ENCODE measurements around the gene OR2M7.
"Not testable (repeated sequence)": the region's sequence is repeated elsewhere in the genome, so short reads cannot be mapped to it uniquely, and the experiment has no call there.

OR2M7 gene

GRCh38 chr1:248324468-248324867 is at the start of gene OR2M7:
Gene OR2M7 (minus strand): TSS chr1:248324568. CDS start chr1:248324568, 0 bp downstream.
- no peak within 1 kb of the TSS for H3K4me2 ChIP-seq
- TF ChIP-seq Cebpa-rat (IDR thresholded peaks at IDR 0.05): no peak
- no peaks in the 10 kb centered on the region for H3K27me3 ChIP-seq
- no peaks in the 10 kb centered on the region for H3K4me1 ChIP-seq
- no peaks in the 10 kb centered on the region for H3K36me3 ChIP-seq
- no peaks in the 10 kb centered on the region for H3K9me3 ChIP-seq (replicated peaks in 1 of 11)
- H3K27ac ChIP-seq: no peak within 1 kb of the TSS
- H3K4me3 ChIP-seq: no peak within 1 kb of the TSS
- H4K20me1 ChIP-seq: no peaks in the 10 kb centered on the region
- H3K9ac ChIP-seq: no peak within 1 kb of the TSS

GRCh38 chr1:248373761-248374160 is 49.4 kb upstream of the OR2M7 start:
- Histone ChIP-seq H3K36me3 (no peaks in the 10 kb centered on the region), H3K27me3 (no peaks in the 10 kb centered on the region), H4K20me1 (no peaks in the 10 kb centered on the region), H3K4me1 (peaks cover 5 to 23% (median 17%) of the 10 kb centered on the region in 10 experiments; a peak in 15 of 20 replicates), H3K9me3 (replicated peaks in 1 of 11) (no peaks in the 10 kb centered on the region; a peak in 1 of 22 replicates), H3K4me2 (no peak overlapping the region), H3K27ac (no peak overlapping the region), H3K9ac (no peak overlapping the region), H3K4me3 (no peak overlapping the region)
- no peak for TF ChIP-seq Cebpa-rat (IDR thresholded peaks at IDR 0.05)

- no peak overlapping the region for H3K27ac ChIP-seq
- no peak overlapping the region for H3K9ac ChIP-seq
- H3K4me3 ChIP-seq: no peak overlapping the region
- H3K36me3 ChIP-seq: no peaks in the 10 kb centered on the region
- H4K20me1 ChIP-seq: no peaks in the 10 kb centered on the region
- H3K4me2 ChIP-seq: peak overlapping the region in 7 of 11 experiments; percentile 3 to 39 (median 13); a peak in 7 of 22 replicates
- peaks cover 5 to 21% (median 16%) of the 10 kb centered on the region in 10 experiments; a peak in 15 of 20 replicates for H3K4me1 ChIP-seq
- H3K27me3 ChIP-seq: no peaks in the 10 kb centered on the region
- no peaks in the 10 kb centered on the region; a peak in 1 of 22 replicates for H3K9me3 ChIP-seq (replicated peaks in 1 of 11)
- no peak for TF ChIP-seq Cebpa-rat (IDR thresholded peaks at IDR 0.05)
Observed at GRCh38 chr1:248372394-248372793, 48.0 kb upstream of the OR2M7 start.

GRCh38 chr1:248366609-248367008 is 42.2 kb upstream of the OR2M7 start:
- H3K4me3 ChIP-seq: no peak overlapping the region
- H3K36me3 ChIP-seq: no peaks in the 10 kb centered on the region
- no peak overlapping the region for H3K27ac ChIP-seq
- H3K27me3 ChIP-seq: no peaks in the 10 kb centered on the region
- no peak overlapping the region for H3K4me2 ChIP-seq
- H4K20me1 ChIP-seq: no peaks in the 10 kb centered on the region
- no peak for TF ChIP-seq Cebpa-rat (IDR thresholded peaks at IDR 0.05)
- H3K9ac ChIP-seq: no peak overlapping the region
- peaks cover 1 to 6% (median 4%) of the 10 kb centered on the region in 10 experiments; a peak in 16 of 20 replicates for H3K4me1 ChIP-seq
- H3K9me3 ChIP-seq (replicated peaks in 1 of 11): peaks cover 4 to 15% (median 11%) of the 10 kb centered on the region in 11 experiments; a peak in 20 of 22 replicates

GRCh38 chr1:248361121-248361715 is 36.9 kb upstream of the OR2M7 start, which contains the start of gene OR2T4:
Gene OR2T4 (plus strand): TSS chr1:248361665. CDS start chr1:248361665, 0 bp downstream.
- no peak for TF ChIP-seq Cebpa-rat (IDR thresholded peaks at IDR 0.05)
- H3K4me3 ChIP-seq: no peak within 1 kb of the TSS
- peak within 1 kb of the TSS in 3 of 11 experiments; percentile 2 to 45 (median 36); a peak in 6 of 22 replicates for H3K9ac ChIP-seq
- peaks cover 19 to 59% (median 46%) of the 10 kb centered on the region in 10 experiments for H3K4me1 ChIP-seq
- peak within 1 kb of the TSS in 8 of 11 experiments; percentile 34 to 72 (median 57); a peak in 14 of 22 replicates for H3K27ac ChIP-seq
- peak within 1 kb of the TSS; percentile 42 to 71 (median 59) for H3K4me2 ChIP-seq
- no peaks in the 10 kb centered on the region for H4K20me1 ChIP-seq
- H3K36me3 ChIP-seq: no peaks in the 10 kb centered on the region
- no peaks in the 10 kb centered on the region for H3K27me3 ChIP-seq
- H3K9me3 ChIP-seq (replicated peaks in 1 of 11): peaks cover 4 to 15% (median 11%) of the 10 kb centered on the region in 11 experiments; a peak in 20 of 22 replicates

- Histone ChIP-seq H3K36me3 (no peaks in the 10 kb centered on the region), H3K27me3 (no peaks in the 10 kb centered on the region), H3K4me3 (no peak overlapping the region), H3K27ac (no peak overlapping the region), H3K4me2 (peak overlapping the region in 4 of 11 experiments; percentile 11 to 69 (median 66); a peak in 4 of 22 replicates), H3K9me3 (replicated peaks in 1 of 11) (peaks cover 0 to 9% (median under 1%) of the 10 kb centered on the region in 11 experiments; a peak in 13 of 22 replicates), H4K20me1 (no peaks in the 10 kb centered on the region), H3K9ac (no peak overlapping the region), H3K4me1 (peaks cover 19 to 60% (median 46%) of the 10 kb centered on the region in 10 experiments)
- no peak for TF ChIP-seq Cebpa-rat (IDR thresholded peaks at IDR 0.05)
Observed at GRCh38 chr1:248359415-248359814, 35.0 kb upstream of the OR2M7 start.

- H3K27me3 ChIP-seq: no peaks in the 10 kb centered on the region
- no peak within 1 kb of the TSS for H3K9ac ChIP-seq
- H3K36me3 ChIP-seq: no peaks in the 10 kb centered on the region
- no peak within 1 kb of the TSS for H3K4me3 ChIP-seq
- H3K4me1 ChIP-seq: peaks cover 0 to 5% (median 4%) of the 10 kb centered on the region in 10 experiments; a peak in 5 of 20 replicates
- no peak within 1 kb of the TSS for H3K27ac ChIP-seq
- H3K4me2 ChIP-seq: no peak within 1 kb of the TSS
- no peaks in the 10 kb centered on the region for H4K20me1 ChIP-seq
- H3K9me3 ChIP-seq (replicated peaks in 1 of 11): no peaks in the 10 kb centered on the region
- no peak for TF ChIP-seq Cebpa-rat (IDR thresholded peaks at IDR 0.05)
Observed at GRCh38 chr1:248348475-248348874, 24.1 kb upstream of the OR2M7 start, which contains the start of gene OR14C36. Gene OR14C36 (plus strand): TSS chr1:248348775. CDS start chr1:248348775, 0 bp downstream.

GRCh38 chr1:248343451-248343850 is 19.1 kb upstream of the OR2M7 start:
- Histone ChIP-seq H3K4me1 (no peaks in the 10 kb centered on the region), H3K27ac (no peak overlapping the region), H3K4me3 (no peak overlapping the region), H3K9me3 (replicated peaks in 1 of 11) (no peaks in the 10 kb centered on the region), H3K4me2 (no peak overlapping the region), H3K9ac (no peak overlapping the region), H3K36me3 (no peaks in the 10 kb centered on the region), H3K27me3 (no peaks in the 10 kb centered on the region), H4K20me1 (no peaks in the 10 kb centered on the region)
- no peak for TF ChIP-seq Cebpa-rat (IDR thresholded peaks at IDR 0.05)

GRCh38 chr1:248316796-248317195 is 7.6 kb downstream of the OR2M7 start:
- Histone ChIP-seq H4K20me1 (no peaks in the 10 kb centered on the region), H3K4me1 (peaks cover 0 to 3% (median 0%) of the 10 kb centered on the region in 10 experiments; a peak in 3 of 20 replicates), H3K9ac (no peak overlapping the region), H3K27me3 (no peaks in the 10 kb centered on the region), H3K9me3 (replicated peaks in 1 of 11) (peaks cover 24 to 56% (median 42%) of the 10 kb centered on the region in 11 experiments), H3K27ac (no peak overlapping the region), H3K4me2 (no peak overlapping the region), H3K4me3 (no peak overlapping the region), H3K36me3 (no peaks in the 10 kb centered on the region)
- no peak for TF ChIP-seq Cebpa-rat (IDR thresholded peaks at IDR 0.05)

GRCh38 chr1:248306740-248307139 is 17.6 kb downstream of the OR2M7 start:
- H3K4me2 ChIP-seq, H3K4me3 ChIP-seq: not testable (repeated sequence)

More at GRCh38 chr1:248306740-248307139, 17.6 kb downstream of the OR2M7 start:
- not testable (repeated sequence) for H4K20me1 ChIP-seq; H3K9me3 ChIP-seq (replicated peaks in 1 of 11); H3K4me1 ChIP-seq; H3K27ac ChIP-seq; H3K27me3 ChIP-seq; H3K9ac ChIP-seq; H3K36me3 ChIP-seq

All from BLaER1 treated with 17β-estradiol and CSF1 and Interleukin-3, amounts not matched to agents 10 nM and 100 nM (cell line).